ENCODE measurements around the gene ZNRF3.
A peak's percentile ranks its signal among the peaks of the same experiment; 100 is the strongest.

Gene ZNRF3

GRCh38 chr22:29029202-29030000 lies 146.0 kb downstream of the ZNRF3 start:
- Histone ChIP-seq H2BK5ac (ENCODE audit: low read length) (no peak overlapping the region), H3K4me1 (ENCODE audit: control insufficient read depth in 2 of 2, insufficient read depth in 1 of 2, low read depth in 1 of 2, low read length in 2 of 2) (peaks cover 17 to 21% of the 10 kb centered on the region in 2 donors), H3K14ac (ENCODE audit: low read length) (no peak overlapping the region), H2BK120ac (ENCODE audit: low read depth, low read length) (no peak overlapping the region), H2AK5ac (ENCODE audit: low read depth, low read length) (no peak overlapping the region), H3K27ac (replicated peaks; ENCODE audit: low read length) (no peak overlapping the region), H3K23ac (ENCODE audit: low read depth, low read length, poor library complexity) (no peak overlapping the region), H3K4me2 (ENCODE audit: insufficient read depth, low read length, poor library complexity, severe bottlenecking) (no peak overlapping the region), H3K9me3 (replicated peaks in 1 of 2; ENCODE audit: control insufficient read depth in 2 of 2, insufficient read depth in 1 of 2, low read depth in 1 of 2, low read length in 2 of 2) (no peaks in the 10 kb centered on the region), H2BK15ac (ENCODE audit: low read length) (peak overlapping the region; percentile 46), H3K4ac (ENCODE audit: low read length) (no peak overlapping the region), H2BK12ac (ENCODE audit: low read length) (no peak overlapping the region), H2AFZ (ENCODE audit: low read length) (no peak overlapping the region), H3K9ac (ENCODE audit: low read depth, low read length, poor library complexity) (no peak overlapping the region), H3K36me3 (replicated peaks in 1 of 2; ENCODE audit: control insufficient read depth in 2 of 2, insufficient read depth in 2 of 2, low read length in 2 of 2) (peaks cover 2 to 18% of the 10 kb centered on the region in 2 donors), H3K4me3 (ENCODE audit: low read length in 2 of 2) (no peak overlapping the region), H3K79me1 (ENCODE audit: low read depth, low read length) (peaks cover 1% of the 10 kb centered on the region), H3K18ac (ENCODE audit: low read length) (no peak overlapping the region), H4K91ac (ENCODE audit: low read depth, low read length, poor library complexity) (no peak overlapping the region), H3K27me3 (ENCODE audit: control insufficient read depth in 3 of 3, insufficient read depth in 3 of 3, low read depth in 1 of 3, low read length in 3 of 3) (no peaks in the 10 kb centered on the region), H4K8ac (ENCODE audit: low read depth, low read length) (no peak overlapping the region)
- no peak for DNase-seq (ENCODE audit: low spot score)
- no CpG with 5 or more reads among the region's 9 CpGs for WGBS, 2 donors (ENCODE audit: extremely low coverage in 2 of 2, insufficient read length in 2 of 2, insufficient replicate concordance in 1 of 2)

- H2BK5ac ChIP-seq (ENCODE audit: low read length): no peak overlapping the region
- H3K36me3 ChIP-seq (replicated peaks in 1 of 2; ENCODE audit: control insufficient read depth in 2 of 2, insufficient read depth in 2 of 2, low read length in 2 of 2): peaks cover 2 to 18% of the 10 kb centered on the region in 2 donors
- no peak overlapping the region for H4K8ac ChIP-seq (ENCODE audit: low read depth, low read length)
- DNase-seq (ENCODE audit: low spot score): peak; percentile 8
- no peaks in the 10 kb centered on the region for H3K27me3 ChIP-seq (ENCODE audit: control insufficient read depth in 3 of 3, insufficient read depth in 3 of 3, low read depth in 1 of 3, low read length in 3 of 3)
- H2BK120ac ChIP-seq (ENCODE audit: low read depth, low read length): no peak overlapping the region
- H3K79me1 ChIP-seq (ENCODE audit: low read depth, low read length): peaks cover 1% of the 10 kb centered on the region
- H3K4ac ChIP-seq (ENCODE audit: low read length): no peak overlapping the region
- H3K18ac ChIP-seq (ENCODE audit: low read length): no peak overlapping the region
- no peak overlapping the region for H3K23ac ChIP-seq (ENCODE audit: low read depth, low read length, poor library complexity)
- no peak overlapping the region for H3K9ac ChIP-seq (ENCODE audit: low read depth, low read length, poor library complexity)
- WGBS, 2 donors (ENCODE audit: extremely low coverage in 2 of 2, insufficient read length in 2 of 2, insufficient replicate concordance in 1 of 2): no CpG with 5 or more reads among the region's 20 CpGs
- no peaks in the 10 kb centered on the region for H3K9me3 ChIP-seq (replicated peaks in 1 of 2; ENCODE audit: control insufficient read depth in 2 of 2, insufficient read depth in 1 of 2, low read depth in 1 of 2, low read length in 2 of 2)
- H3K4me2 ChIP-seq (ENCODE audit: insufficient read depth, low read length, poor library complexity, severe bottlenecking): peak overlapping the region; percentile 63
- peak overlapping the region; percentile 37 for H2AFZ ChIP-seq (ENCODE audit: low read length)
- H3K4me3 ChIP-seq (ENCODE audit: low read length in 2 of 2): peak overlapping the region in 1 of 2 donors; percentile 64
- no peak overlapping the region for H3K14ac ChIP-seq (ENCODE audit: low read length)
- H2AK5ac ChIP-seq (ENCODE audit: low read depth, low read length): no peak overlapping the region
- no peak overlapping the region for H2BK15ac ChIP-seq (ENCODE audit: low read length)
- H3K4me1 ChIP-seq (ENCODE audit: control insufficient read depth in 2 of 2, insufficient read depth in 1 of 2, low read depth in 1 of 2, low read length in 2 of 2): peaks cover 17 to 21% of the 10 kb centered on the region in 2 donors
- no peak overlapping the region for H2BK12ac ChIP-seq (ENCODE audit: low read length)
- no peak overlapping the region for H4K91ac ChIP-seq (ENCODE audit: low read depth, low read length, poor library complexity)
- no peak overlapping the region for H3K27ac ChIP-seq (replicated peaks; ENCODE audit: low read length)
Measured at GRCh38 chr22:29030016-29030617, 146.7 kb downstream of the ZNRF3 start.

GRCh38 chr22:29030618-29031226 lies 147.3 kb downstream of the ZNRF3 start:
- Histone ChIP-seq H3K79me1 (ENCODE audit: low read depth, low read length) (peaks cover 1% of the 10 kb centered on the region), H3K14ac (ENCODE audit: low read length) (no peak overlapping the region), H3K4ac (ENCODE audit: low read length) (no peak overlapping the region), H2BK15ac (ENCODE audit: low read length) (no peak overlapping the region), H3K4me2 (ENCODE audit: insufficient read depth, low read length, poor library complexity, severe bottlenecking) (peak overlapping the region; percentile 63), H2AFZ (ENCODE audit: low read length) (peak overlapping the region; percentile 37), H2BK12ac (ENCODE audit: low read length) (no peak overlapping the region), H3K4me3 (ENCODE audit: low read length in 2 of 2) (peak overlapping the region; percentile 18 to 64), H3K9ac (ENCODE audit: low read depth, low read length, poor library complexity) (no peak overlapping the region), H2AK5ac (ENCODE audit: low read depth, low read length) (no peak overlapping the region), H4K8ac (ENCODE audit: low read depth, low read length) (no peak overlapping the region), H2BK120ac (ENCODE audit: low read depth, low read length) (no peak overlapping the region), H3K9me3 (replicated peaks in 1 of 2; ENCODE audit: control insufficient read depth in 2 of 2, insufficient read depth in 1 of 2, low read depth in 1 of 2, low read length in 2 of 2) (no peaks in the 10 kb centered on the region), H3K36me3 (replicated peaks in 1 of 2; ENCODE audit: control insufficient read depth in 2 of 2, insufficient read depth in 2 of 2, low read length in 2 of 2) (peaks cover 2 to 18% of the 10 kb centered on the region in 2 donors), H3K4me1 (ENCODE audit: control insufficient read depth in 2 of 2, insufficient read depth in 1 of 2, low read depth in 1 of 2, low read length in 2 of 2) (peaks cover 17 to 21% of the 10 kb centered on the region in 2 donors), H3K27ac (replicated peaks; ENCODE audit: low read length) (no peak overlapping the region), H3K23ac (ENCODE audit: low read depth, low read length, poor library complexity) (no peak overlapping the region), H3K27me3 (ENCODE audit: control insufficient read depth in 3 of 3, insufficient read depth in 3 of 3, low read depth in 1 of 3, low read length in 3 of 3) (no peaks in the 10 kb centered on the region), H4K91ac (ENCODE audit: low read depth, low read length, poor library complexity) (no peak overlapping the region), H2BK5ac (ENCODE audit: low read length) (no peak overlapping the region), H3K18ac (ENCODE audit: low read length) (no peak overlapping the region)
- DNase-seq (ENCODE audit: low spot score): peak; percentile 58
- WGBS, 2 donors (ENCODE audit: extremely low coverage in 2 of 2, insufficient read length in 2 of 2, insufficient replicate concordance in 1 of 2): no CpG with 5 or more reads among the region's 32 CpGs
